HG02981 (cell line): Measurements from ENCODE around the gene CD79B.
A peak's percentile ranks its signal among the peaks of the same experiment; 100 is the strongest.

ENCODE experiments used
- ATAC-seq: cut with Tn5 transposase; IDR thresholded peaks from one replicate; pipeline ENCODE4 v1.9.1; 2021; ENCODE audit warnings: mild to moderate bottlenecking, moderate library complexity; ENCODE audit not compliant: unreplicated experiment

CD79B gene

GRCh38 chr17:63954402-63955063, 22.4 kb upstream of the CD79B start:
- peak; percentile 61 for ATAC-seq

- ATAC-seq: no peak
Observed at GRCh38 chr17:63950940-63951907, 19.1 kb upstream of the CD79B start.

GRCh38 chr17:63949576-63950250, 17.6 kb upstream of the CD79B start:
- no peak for ATAC-seq

GRCh38 chr17:63948521-63948920, 16.4 kb upstream of the CD79B start:
- ATAC-seq: no peak

- no peak for ATAC-seq
Observed at GRCh38 chr17:63947711-63948330, 15.7 kb upstream of the CD79B start.

- peak; percentile 61 for ATAC-seq
Observed at GRCh38 chr17:63946440-63947363, 14.6 kb upstream of the CD79B start.

GRCh38 chr17:63945784-63946439, 13.8 kb upstream of the CD79B start:
- no peak for ATAC-seq

- no peak for ATAC-seq
Observed at GRCh38 chr17:63944736-63945499, 12.8 kb upstream of the CD79B start.

GRCh38 chr17:63943745-63944144, 11.6 kb upstream of the CD79B start:
- no peak for ATAC-seq

- no peak for ATAC-seq
Observed at GRCh38 chr17:63942309-63942985, 10.3 kb upstream of the CD79B start.

- ATAC-seq: no peak
Observed at GRCh38 chr17:63941751-63942150, 9.6 kb upstream of the CD79B start.

- ATAC-seq: no peak
Observed at GRCh38 chr17:63941162-63941561, 9.0 kb upstream of the CD79B start.

- ATAC-seq: no peak
Observed at GRCh38 chr17:63940584-63940983, 8.5 kb upstream of the CD79B start.

GRCh38 chr17:63939884-63940283, 7.8 kb upstream of the CD79B start:
- no peak for ATAC-seq

- ATAC-seq: no peak
Observed at GRCh38 chr17:63939401-63939800, 7.3 kb upstream of the CD79B start.

GRCh38 chr17:63937920-63938319, 5.8 kb upstream of the CD79B start:
- no peak for ATAC-seq

GRCh38 chr17:63937319-63937718, 5.2 kb upstream of the CD79B start:
- ATAC-seq: no peak
